GM18870 (cell line): ENCODE data around the gene SLC6A11.

Experiments used
- ATAC-seq: cut with Tn5 transposase; IDR thresholded peaks from one replicate; pipeline ENCODE4 v1.9.1; 2021; ENCODE audit warnings: moderate library complexity; ENCODE audit not compliant: unreplicated experiment

The SLC6A11 gene

DNA sequence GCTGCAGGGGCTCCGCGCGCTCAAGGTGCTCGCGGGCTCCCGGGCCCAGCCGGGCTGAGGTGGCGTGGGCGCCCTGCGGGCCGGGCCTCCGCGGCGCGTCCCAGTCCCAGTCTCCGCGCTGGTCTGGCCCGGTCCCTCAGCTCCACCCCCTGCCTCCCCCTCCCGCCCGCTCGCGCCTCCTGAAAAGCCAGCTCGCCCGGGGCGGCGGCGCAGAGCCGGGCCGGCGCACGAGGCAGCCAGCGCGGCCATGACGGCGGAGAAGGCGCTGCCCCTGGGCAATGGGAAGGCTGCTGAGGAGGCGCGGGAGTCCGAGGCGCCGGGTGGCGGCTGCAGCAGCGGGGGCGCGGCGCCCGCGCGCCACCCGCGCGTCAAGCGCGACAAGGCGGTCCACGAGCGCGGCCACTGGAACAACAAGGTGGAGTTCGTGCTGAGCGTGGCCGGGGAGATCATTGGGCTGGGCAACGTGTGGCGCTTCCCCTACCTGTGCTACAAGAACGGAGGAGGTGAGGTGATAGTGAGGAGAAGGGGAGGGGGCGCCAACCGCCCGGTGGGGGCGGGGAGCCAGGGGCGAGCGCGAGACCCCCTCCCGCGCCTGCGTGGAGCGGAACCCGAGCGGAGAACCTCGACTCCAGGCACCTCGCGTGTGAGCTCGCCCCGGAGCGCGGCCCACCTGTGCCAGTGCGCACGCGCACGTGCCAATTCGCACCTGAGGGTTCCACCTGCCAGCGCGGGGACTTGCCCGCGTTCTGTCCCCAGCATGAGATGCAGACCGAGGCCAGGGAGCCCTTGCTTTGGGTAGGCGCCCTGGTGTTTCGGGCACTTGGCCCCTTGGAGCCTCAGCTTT lies at the start of gene SLC6A11:
Gene SLC6A11 (plus strand): TSS at position 210 of the 844 bp plus-strand sequence. CDS start 38 bp downstream, at position 248.
- no peak for ATAC-seq

DNA sequence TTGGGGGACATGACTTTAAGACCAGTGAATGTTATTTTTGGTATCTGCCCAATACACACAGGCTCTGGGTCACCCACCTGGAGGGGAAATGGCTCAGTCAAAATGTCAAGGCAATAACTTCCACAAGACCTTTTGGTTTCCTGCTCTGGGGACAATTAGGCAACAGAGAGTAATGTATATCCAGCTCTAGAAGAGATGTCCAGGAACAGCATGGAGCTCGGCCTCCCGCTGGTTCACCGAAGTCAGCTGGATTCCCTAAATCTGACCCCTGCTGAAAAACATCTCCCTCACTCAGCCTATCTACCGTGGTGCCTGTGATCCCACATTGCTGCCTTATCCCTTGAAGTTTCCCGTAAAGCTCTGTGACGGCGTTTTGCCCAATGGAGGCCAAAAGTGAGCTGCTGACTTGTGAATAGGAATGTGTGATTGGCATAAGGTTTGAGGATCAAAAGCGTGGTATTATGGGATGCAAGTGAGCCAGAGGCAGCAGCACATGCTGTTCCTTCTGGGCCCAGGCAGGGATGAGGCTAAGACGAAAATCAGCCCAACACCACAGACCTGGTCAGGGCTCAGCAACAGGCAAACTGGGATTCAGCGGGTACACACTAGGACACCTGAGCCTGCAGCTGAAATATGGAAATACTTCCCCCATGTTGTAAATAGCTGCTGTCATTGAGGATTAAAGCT lies 47.2 kb upstream of the SLC6A11 start:
- no peak for ATAC-seq

DNA sequence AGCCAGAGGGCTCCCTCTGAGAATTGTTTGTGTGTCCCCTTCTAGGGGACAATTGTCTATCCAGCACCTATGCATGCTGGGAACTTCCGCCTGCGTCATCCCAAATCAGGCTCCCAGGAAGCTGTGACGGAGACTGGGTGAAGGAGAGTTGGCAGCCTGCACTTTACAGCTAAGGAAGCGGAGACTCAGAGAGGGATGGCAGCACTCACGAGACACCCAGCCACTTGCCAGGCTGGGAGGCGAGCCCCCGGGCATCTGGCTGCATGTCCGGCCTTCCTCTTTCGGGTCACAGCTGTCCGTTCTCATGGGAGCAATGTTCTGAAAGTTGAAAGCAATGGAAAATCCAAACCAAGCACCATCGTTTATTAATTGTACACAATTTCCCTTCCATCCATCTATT lies 45.5 kb upstream of the SLC6A11 start:
- no peak for ATAC-seq

DNA sequence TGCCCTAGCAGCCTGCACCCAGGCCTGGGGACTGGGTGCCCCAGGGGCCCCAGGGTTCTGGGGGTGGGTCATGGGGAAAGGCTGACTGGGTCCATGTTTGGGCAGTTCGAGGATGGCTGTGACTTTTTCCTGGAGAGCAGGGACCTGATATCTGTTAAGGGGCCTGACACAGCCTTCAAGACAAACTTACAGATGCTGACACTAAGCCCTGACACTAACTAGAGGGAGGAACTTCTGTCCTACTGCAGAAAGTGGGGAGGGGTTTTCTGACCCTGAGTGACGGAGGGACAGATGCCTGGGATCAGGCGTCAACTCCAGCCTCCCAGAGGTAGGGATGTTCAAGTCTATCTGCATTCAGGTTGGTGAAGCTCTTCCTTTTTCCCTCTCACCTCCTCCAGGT lies 45.0 kb upstream of the SLC6A11 start:
- no peak for ATAC-seq

DNA sequence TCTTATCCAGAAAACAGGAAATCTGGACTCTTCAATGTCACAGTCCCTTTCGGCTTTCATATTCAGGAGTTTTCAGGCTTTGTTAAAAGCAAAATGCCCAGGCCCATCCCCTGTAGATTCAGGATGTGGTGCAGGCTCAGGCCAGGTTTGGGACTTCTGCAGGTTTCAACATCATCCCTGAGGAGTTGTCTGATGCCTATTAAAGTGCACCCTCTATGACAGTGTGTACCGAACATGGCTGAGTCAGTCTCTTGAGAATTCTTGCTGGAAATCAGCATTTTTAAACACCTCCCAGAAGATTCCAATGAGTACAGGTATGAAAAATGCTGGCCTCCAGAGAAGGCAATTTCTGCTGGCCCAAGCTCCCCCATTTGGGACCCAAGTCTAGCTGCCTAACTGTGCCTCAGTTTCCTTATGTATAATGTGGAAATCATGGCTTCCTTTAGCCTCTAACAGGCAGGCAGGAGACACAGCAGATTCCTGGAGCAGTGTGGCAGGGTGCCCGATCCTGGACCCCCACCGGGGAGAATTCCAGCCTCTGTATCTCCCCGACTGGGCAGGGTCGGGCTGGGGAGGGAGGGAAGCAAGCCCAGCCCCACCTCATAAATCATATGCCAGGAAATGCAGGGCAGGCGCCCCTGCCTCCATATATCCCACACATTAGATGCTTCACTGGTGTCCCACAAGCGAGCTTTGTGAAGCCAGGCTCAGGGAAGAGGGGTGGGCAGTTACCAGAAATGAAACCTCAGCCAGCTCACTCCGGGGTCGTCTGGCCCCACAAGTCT lies 44.4 kb upstream of the SLC6A11 start:
- no peak for ATAC-seq

DNA sequence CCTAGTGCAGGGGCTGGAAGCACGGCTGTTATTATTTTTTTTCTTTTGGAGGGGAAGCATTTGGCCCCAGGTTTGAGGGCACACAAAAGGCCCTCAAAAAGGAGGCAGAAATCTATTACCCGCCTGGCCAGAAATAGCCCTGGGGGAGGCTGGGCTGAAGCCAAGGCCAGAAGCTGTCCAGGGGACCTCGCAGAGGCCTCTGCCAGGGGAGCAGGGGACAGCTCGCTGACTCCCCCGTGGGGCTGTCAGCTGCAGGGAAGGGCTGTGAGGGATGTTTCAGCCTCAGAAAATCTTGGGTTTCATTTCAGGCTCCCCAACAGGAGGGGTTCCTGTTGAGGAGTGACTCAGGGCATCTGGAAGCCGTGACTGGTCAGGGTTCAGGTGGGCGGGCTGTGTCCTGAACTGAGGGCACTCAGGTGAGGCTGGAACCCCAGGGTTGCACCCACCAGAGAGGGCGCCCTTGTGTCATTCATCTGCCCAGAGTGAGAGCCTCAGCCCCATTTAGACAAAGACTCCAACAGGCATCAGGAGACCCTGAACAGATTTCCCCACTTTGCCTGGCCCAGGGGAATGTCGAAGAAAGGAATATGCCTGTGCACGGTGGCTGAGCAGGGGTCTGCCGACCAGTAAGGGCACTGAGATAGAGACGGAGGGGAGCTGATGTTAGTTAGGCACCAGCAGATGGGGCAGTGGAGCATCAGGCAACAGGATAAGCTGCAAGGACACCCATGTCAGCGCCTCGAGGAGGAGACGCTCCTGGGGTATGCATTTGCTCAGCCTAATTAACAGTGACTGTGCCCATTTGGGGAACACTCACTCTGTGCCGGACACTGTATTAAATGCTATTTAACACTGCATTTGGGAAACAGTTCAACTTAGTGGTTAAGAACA lies 43.5 kb upstream of the SLC6A11 start:
- ATAC-seq, result no peak

DNA sequence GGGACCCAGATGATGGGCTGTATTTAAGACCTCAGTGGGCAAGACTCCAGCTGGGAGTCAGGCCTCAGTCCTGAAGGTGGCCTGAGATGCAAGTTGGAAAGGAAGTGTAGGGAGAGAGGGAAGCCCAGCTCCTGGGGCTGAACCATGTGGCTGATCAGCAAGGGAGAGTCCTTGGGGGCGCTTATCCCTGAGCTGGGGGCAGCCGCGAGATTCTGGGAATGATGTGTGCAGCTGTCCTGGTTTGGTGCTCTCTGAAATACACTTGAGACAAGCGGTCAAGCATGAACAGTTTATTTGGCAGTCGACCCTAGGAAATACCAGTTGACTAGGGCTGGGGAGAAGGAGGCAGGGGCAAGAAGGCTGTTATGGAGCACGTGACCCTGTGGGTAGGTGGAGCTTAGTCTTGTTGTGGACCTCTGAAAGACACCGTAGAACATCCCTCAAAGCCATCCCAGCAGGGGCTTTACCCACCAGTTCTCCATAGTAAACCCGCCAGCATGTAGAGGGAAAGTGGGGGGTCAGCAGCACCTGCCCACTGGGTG lies 41.8 kb upstream of the SLC6A11 start:
- no peak for ATAC-seq

DNA sequence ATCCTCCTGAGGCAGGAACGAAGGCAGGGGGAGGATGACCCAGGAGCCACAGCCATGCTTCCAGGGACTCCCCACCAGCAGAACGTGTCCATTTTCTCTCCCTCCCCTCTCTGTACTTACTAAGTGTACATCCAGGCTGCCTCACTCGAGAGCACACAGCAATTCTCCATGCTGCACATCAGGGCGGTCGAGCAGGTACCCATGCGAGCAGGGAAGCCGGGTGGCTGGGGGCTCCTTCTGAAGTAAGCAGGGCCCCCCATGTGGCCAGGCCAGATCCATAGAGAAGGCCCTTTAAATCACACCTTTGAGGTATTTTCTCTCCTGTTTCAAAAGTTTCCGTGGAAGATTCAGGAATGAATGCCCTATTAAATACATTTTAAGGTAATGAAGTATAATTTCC lies 41.2 kb upstream of the SLC6A11 start:
- ATAC-seq, result no peak

DNA sequence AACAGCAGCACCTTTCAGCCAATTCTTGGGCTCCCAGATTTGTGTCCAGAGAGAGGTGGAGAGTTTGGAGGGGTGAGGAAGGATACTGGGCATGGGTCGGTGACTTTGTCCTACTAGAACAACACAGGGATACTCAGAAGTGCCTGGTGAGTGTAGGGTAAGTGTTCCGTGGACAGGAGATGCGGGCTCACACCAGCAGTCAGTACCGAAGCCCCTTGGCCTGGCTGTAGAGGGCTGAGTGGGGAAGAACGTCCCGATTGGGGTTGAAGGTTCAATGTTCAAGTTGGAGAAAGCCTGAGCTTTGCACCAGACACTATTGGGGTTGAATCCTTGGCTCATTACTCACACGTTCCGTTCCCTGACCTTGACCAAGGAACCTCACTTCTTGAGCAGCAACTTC lies 40.8 kb upstream of the SLC6A11 start:
- ATAC-seq, result no peak

DNA sequence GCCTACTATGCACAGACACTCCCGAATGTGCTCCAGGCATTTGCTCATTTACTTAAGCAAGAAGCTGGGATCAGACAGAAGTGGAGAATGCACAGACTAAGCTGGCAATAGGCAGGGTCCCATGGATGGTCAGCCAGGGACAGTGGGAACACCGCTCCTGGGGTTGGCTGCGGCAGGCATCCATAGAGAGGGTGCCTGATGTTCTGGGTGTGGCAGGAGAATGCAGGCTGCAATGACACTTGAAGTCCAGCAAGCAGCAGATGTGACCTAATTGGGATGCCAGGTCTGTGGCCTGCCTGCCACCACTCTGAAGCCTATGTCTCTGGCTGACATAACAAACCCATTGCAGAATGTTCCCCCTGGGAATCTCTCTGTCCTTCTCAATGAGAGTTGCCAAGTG lies 40.2 kb upstream of the SLC6A11 start:
- ATAC-seq, result no peak

DNA sequence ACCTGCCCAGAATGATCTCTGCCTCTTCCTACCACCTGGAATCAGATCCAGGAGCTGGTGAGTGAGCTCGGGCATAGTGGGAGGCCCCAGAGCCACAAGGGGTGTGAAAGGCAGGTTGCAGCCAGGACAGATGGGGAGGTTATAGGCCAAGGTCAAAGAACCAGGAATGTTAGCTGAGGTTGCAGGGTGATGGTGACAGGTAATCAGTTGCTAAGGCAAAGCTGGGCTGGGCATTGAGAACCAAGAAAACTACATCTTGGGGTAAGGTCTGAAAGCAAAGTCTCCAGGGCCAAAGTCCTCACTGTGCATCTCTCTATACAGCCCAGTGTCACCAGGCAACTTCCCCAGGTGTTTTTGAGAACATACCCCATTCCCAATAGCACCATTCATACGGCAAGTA lies 38.4 kb upstream of the SLC6A11 start:
- ATAC-seq, result no peak

DNA sequence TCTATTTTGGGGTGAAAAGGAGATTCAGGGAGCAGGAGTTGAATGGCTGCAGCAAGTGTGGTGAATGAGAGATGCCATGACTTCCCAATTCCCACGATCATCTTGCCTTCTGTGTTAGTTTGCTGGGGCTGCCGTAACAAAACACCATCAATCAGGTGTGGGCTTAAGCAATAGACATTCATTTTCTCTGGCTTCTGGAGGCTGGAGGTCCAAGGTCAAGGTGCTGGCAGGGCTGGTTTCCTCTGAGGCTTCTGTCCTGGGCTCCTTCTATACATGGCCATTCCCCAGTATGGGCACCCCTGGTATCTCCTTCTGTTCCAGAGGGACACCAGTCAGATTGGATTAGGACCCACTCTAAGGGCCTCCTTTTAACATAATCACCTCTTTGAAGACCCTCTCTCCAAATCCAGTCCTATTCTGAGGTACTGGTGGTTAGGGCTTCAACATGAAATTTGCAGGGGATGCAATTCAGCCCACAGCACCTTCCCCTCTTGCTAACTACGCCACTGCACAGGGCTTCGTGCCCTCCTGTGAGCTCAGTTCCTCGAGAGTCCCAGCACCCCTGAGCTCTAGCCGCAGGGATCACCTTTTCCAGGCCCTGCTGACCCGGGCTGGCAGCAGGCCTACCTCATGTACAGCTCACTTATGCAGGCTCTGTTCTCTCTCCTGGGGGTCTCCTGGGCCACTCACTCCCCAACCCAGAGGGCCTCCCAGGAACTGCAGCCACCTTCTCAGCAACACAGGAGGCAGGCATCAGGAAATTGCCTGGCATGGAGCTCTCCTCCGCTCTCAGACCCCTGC lies 37.3 kb upstream of the SLC6A11 start:
- no peak for ATAC-seq

DNA sequence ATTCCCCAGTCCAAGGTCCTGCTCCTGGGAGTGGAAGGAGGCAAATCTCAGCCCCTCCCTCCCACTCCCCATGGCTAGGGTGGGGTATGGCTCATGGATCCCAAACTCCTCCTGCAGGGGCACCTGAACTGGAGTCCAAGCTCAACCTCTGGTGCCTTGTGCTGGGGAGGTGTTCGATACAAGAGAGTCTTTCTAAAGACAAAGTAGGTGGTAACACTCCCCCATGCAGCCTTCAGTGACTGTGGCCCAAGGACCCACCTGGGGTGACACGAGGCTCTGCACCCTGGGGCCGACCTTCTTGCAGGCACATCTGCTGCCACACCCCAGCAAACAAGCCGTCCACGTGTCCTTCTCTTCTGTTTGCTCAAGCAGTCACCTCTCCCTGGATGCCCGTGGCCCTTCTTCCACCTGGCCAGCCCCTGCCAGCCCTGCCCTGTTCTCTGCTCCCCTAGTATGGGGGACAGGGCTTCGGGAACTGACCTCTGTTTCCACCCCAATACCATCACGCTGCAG lies 36.7 kb upstream of the SLC6A11 start:
- ATAC-seq, result no peak

DNA sequence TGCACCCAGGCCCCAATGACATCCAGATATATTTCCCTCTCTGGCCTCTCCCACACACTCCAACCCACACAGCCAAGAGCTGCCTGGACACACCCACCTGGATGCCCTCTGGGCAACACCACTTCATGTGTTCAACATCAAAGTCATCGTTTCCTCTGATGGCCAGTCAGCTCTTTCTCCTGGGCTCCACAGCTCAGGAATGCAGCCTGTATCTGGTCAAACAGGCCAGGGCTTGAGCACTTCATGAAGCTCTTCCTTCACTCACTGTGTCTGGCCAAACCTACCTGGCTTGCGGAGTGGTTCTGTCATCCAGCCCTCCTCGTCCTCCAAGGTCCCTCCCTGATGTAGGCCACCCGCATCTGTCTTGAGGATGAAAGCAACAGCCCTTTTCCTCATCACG lies 35.8 kb upstream of the SLC6A11 start:
- no peak for ATAC-seq

DNA sequence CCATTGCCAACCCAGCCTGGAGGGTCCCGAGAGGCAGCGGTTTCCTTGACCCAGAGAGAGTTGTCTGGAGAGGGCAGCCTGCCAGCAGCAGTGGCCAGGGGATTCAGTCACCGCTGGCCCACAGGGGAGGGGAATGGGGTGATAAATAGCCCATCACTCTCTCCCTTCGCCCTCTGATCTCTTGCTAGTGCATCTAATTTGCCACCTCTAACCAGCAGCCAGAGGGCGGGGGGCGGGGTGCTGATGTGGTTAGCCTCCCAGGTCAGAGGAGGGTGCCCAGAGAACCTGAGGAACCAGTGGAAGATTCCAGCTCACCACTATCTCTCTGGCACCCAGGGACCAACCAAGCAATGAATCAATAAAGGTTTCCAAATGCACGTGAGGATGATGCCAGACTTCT lies 35.1 kb upstream of the SLC6A11 start:
- no peak for ATAC-seq

DNA sequence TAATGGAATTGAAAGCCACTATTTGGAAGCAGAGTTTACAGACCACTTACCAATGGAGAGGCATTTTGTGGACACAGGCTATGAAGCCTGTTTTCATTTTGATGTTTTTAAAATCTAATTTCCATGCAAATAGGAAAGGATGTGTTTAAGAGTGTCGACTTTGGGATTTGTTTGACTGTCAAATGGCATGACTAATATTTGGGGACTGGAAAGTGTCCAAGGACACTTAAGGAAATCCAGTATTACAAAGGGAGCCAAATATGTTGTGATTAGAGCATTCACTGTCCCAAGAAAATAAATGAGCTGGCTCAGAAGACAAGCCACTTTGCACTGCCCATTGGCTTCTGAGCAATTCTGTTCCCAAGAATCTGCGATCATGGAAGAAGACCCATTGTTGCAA lies 34.0 kb upstream of the SLC6A11 start:
- ATAC-seq, result no peak

DNA sequence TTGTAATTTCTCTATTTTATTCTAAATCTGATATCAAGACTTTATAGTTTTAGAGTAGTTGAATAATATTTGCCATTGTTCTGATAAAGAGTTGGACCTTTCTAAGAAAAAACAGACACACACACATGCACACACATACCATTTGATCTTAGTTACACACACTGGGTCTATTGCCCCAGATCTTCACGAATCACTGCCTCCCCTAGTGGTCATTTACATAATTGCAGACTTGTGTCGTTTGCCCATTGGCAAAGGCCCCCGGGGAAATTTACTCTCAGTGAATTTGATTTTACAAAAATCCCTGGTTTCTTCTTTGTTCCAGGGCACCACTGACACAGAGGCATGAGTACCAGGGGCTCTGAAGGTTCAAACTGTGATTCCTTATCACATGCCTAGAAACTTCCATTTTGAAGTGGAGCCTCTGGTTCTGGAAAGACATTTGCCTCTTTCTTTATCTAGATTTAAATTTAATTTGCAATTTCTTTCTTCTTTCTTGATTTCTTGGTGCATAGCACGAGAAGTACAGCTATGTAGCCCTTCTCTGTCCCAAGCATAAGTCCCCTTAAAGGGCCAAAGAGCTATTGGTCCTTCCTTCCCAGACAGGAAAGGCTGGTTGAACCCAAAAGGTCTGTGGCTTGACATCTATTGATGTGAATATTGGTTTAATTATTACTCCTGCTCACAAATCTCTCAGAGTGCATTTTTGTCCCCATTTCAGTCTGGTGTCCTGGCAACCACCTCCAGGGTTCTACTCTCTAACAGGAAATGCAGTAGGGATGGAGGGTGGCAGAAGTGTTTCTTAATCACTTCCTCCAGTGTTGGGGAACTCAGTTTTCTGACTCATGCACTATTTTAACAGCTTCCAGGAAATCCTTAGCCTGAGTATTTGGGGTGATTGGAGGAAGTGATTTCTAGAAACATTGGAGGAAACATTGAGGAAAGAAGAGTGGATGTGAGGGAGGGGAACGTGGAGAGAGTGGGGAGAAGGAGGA lies 32.4 kb upstream of the SLC6A11 start:
- ATAC-seq, result no peak

DNA sequence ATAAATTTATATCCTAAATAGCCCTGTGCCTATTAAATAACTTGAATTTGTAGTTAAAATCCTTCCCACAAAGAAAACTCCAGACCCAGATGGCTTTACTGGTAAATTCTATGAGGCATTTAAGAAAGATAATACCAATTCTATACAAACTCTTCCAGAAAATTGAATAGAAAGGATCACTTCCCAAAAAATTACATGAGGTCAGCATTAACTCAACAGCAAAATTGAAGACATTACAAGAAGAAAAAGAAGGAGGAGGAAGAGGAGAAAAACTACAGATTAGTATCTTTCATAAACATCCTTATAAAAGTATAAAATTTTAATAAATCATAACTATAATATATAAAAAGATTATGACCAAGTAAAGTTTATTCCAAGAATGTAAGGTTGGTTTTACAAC lies 29.4 kb upstream of the SLC6A11 start:
- ATAC-seq, result no peak
